Measurements from ENCODE around the gene NDUFA12. TPM values are rescaled to one million over a fixed set of nuclear protein-coding genes. Genes with fewer than 3 reads are reported as not detected.

Gene NDUFA12
- total and polyA plus RNA-seq, 9 of the 15 experiments (the other 6 are each of a cell fraction or from before 2014, with no cell fraction given) = 115 to 986 (median 283) TPM

DNA sequence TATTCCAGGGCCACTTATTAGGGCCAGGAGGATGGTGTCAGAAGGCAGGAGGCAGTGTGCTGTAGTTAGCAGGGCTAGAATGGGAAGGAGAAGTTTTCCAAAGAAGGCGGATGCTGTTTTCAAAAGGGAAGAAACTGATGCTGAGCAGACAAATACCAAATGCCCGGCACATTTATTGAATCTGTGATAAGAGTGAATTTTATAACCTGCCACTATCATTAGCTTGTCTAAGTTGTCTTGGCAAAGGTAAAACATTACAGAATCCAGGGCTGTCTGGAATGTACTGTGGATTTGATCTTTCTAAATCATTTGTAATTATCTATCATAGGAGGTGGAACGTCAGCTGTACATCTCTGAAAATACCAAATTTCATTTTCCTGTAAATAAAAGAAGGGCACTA lies 40.8 kb downstream of the NDUFA12 start:
- intact Hi-C loops (cut with micrococcal nuclease) = no loop called here
- CTCF ChIA-PET (ENCODE audit: low intra/inter-chr PET ratio) = no interaction called here

More for the DNA sequence above, 40.8 kb downstream of the NDUFA12 start:
- no peaks in the 10 kb centered on the region for H3K4me1 ChIP-seq (replicated peaks in 1 of 2; ENCODE audit: control insufficient read depth in 2 of 2, insufficient read depth in 2 of 2, low read length in 2 of 2)
- H3K36me3 ChIP-seq (ENCODE audit: control insufficient read depth, insufficient read depth, low read length) = no peaks in the 10 kb centered on the region
- TF ChIP-seq EZH2 (IDR thresholded peaks at IDR 0.05; ENCODE audit: borderline replicate concordance, low read depth, low read length) (no peak), ESRRB (CRISPR knock-in tag; IDR thresholded peaks at IDR 0.05; ENCODE audit: borderline replicate concordance) (no peak), ZC3H11A (IDR thresholded peaks at IDR 0.05; ENCODE audit: low read depth, low read length) (no peak), ZNF146 (CRISPR knock-in tag; IDR thresholded peaks at IDR 0.05; ENCODE audit: unreplicated experiment) (no peak), TAF15 (IDR thresholded peaks at IDR 0.05; ENCODE audit: low read depth, low read length) (no peak), SRSF9 (IDR thresholded peaks at IDR 0.05; ENCODE audit: borderline replicate concordance, low read depth, low read length) (no peak), NFIC (IDR thresholded peaks at IDR 0.05) (no peak), ZKSCAN3 (CRISPR knock-in tag; IDR thresholded peaks at IDR 0.05) (no peak), SP2 (IDR thresholded peaks at IDR 0.05; ENCODE audit: extremely low read depth, low read depth, low read length, poor library complexity, severe bottlenecking) (no peak), ZSCAN29 (IDR thresholded peaks at IDR 0.05) (no peak)
- TF ChIP-seq, protein P1, sequence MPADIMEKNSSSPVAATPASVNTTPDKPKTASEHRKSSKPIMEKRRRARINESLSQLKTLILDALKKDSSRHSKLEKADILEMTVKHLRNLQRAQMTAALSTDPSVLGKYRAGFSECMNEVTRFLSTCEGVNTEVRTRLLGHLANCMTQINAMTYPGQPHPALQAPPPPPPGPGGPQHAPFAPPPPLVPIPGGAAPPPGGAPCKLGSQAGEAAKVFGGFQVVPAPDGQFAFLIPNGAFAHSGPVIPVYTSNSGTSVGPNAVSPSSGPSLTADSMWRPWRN (IDR thresholded peaks at IDR 0.05; ENCODE audit: low read depth) = no peak
- TF ChIP-seq, protein P2, sequence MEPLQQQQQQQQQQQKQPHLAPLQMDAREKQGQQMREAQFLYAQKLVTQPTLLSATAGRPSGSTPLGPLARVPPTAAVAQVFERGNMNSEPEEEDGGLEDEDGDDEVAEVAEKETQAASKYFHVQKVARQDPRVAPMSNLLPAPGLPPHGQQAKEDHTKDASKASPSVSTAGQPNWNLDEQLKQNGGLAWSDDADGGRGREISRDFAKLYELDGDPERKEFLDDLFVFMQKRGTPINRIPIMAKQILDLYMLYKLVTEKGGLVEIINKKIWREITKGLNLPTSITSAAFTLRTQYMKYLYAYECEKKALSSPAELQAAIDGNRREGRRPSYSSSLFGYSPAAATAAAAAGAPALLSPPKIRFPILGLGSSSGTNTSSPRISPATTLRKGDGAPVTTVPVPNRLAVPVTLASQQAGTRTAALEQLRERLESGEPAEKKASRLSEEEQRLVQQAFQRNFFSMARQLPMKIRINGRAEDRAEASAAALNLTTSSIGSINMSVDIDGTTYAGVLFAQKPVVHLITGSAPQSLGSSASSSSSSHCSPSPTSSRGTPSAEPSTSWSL (CRISPR knock-in tag; IDR thresholded peaks at IDR 0.05; ENCODE audit: borderline replicate concordance) = no peak
- no peak overlapping the region for H3K27ac ChIP-seq (ENCODE audit: extremely low read depth, low read depth, low read length)
- no peak for FAIRE-seq
- in situ Hi-C loops (cut with MboI) = no loop called here
- peaks cover 0 to 6% of the 10 kb centered on the region in 2 experiments; a peak in 2 of 5 replicates for H3K27me3 ChIP-seq (ENCODE audit: control insufficient read depth in 2 of 2, insufficient read depth in 2 of 2, low read length in 2 of 2)
- no peak for ATAC-seq
- DNase-seq (ENCODE audit: extremely low read depth in 1 of 4, low spot score in 3 of 4) = no peak
- POLR2A ChIA-PET = interaction anchor here (1.7 kb wide), 1 partner anchor 30 kb away, joined by 5 read pairs; no protein-coding TSS in a partner anchor
- H3K9ac ChIP-seq (ENCODE audit: insufficient read depth in 1 of 2, low read depth in 2 of 2, low read length in 2 of 2) = no peak overlapping the region
- no TSS peak for BruUV-seq (replicated peaks)
- WGBS (ENCODE audit: insufficient coverage, low coverage, missing lambda C conversion rate) = 0% methylated on average over 3 of the region's 3 CpGs
- no peaks in the 10 kb centered on the region for H3K9me3 ChIP-seq (replicated peaks; ENCODE audit: control insufficient read depth, insufficient read depth, low read depth, low read length)
- no peaks in the 10 kb centered on the region for H3K9me1 ChIP-seq (ENCODE audit: control insufficient read depth, insufficient read depth, low read length)
- no peaks in the 10 kb centered on the region for H3K79me2 ChIP-seq (ENCODE audit: control insufficient read depth, insufficient read depth, low read length)
- H3K4me3 ChIP-seq = no peak overlapping the region
- no peak overlapping the region for H2AFZ ChIP-seq (ENCODE audit: low read depth, low read length)
- no peak overlapping the region for H3K4me2 ChIP-seq (ENCODE audit: insufficient read depth, low read length)
- H4K20me1 ChIP-seq (replicated peaks; ENCODE audit: control insufficient read depth, insufficient read depth, low read length) = no peaks in the 10 kb centered on the region
